Measurements from ENCODE around the gene DYSF.
A peak's percentile ranks its signal among the peaks of the same experiment; 100 is the strongest.

Gene DYSF

GRCh38 chr2:71504611-71505010, 51.2 kb downstream of the DYSF start:
- no peak for TF ChIP-seq EGR1 (IDR thresholded peaks at IDR 0.05)
- TF ChIP-seq TCF12 (IDR thresholded peaks at IDR 0.05; ENCODE audit: low read depth) = no peak
- TF ChIP-seq YY1 (IDR thresholded peaks at IDR 0.05; ENCODE audit: low read depth) = no peak
- TF ChIP-seq REST (IDR thresholded peaks at IDR 0.05; ENCODE audit: low read depth) = no peak
- TF ChIP-seq CREB1 (IDR thresholded peaks at IDR 0.05; ENCODE audit: low read depth) = no peak
- no peak for TF ChIP-seq TEAD4 (IDR thresholded peaks at IDR 0.05)
- TF ChIP-seq TAF1 (IDR thresholded peaks at IDR 0.05; ENCODE audit: low read depth) = no peak
- no peak for TF ChIP-seq NFIC (IDR thresholded peaks at IDR 0.05)
- TF ChIP-seq CEBPB (IDR thresholded peaks at IDR 0.05) = no peak
- no peak for TF ChIP-seq RAD21 (IDR thresholded peaks at IDR 0.05; ENCODE audit: low read depth)
- TF ChIP-seq EP300 (IDR thresholded peaks at IDR 0.05; ENCODE audit: borderline replicate concordance) = no peak
- TF ChIP-seq ZBTB7A (IDR thresholded peaks at IDR 0.05; ENCODE audit: low read depth) = no peak
- TF ChIP-seq FOXM1 (IDR thresholded peaks at IDR 0.05; ENCODE audit: borderline replicate concordance, low read depth) = no peak
- TF ChIP-seq USF1 (IDR thresholded peaks at IDR 0.05) = no peak
- TF ChIP-seq MAX (IDR thresholded peaks at IDR 0.05) = no peak

- TF ChIP-seq RAD21 (IDR thresholded peaks at IDR 0.05; ENCODE audit: low read depth) (no peak), NFIC (IDR thresholded peaks at IDR 0.05) (peak; percentile 52; the same call in 1 of the 2 replicates), TCF12 (IDR thresholded peaks at IDR 0.05; ENCODE audit: low read depth) (no peak)
These were observed 51.9 kb downstream of the DYSF start for GRCh38 chr2:71505086-71505769.

- TF ChIP-seq YY1 (IDR thresholded peaks at IDR 0.05; ENCODE audit: low read depth) = no peak
- no peak for TF ChIP-seq MAX (IDR thresholded peaks at IDR 0.05)
- TF ChIP-seq REST (IDR thresholded peaks at IDR 0.05; ENCODE audit: low read depth) = no peak
- TF ChIP-seq ZBTB7A (IDR thresholded peaks at IDR 0.05; ENCODE audit: low read depth) = no peak
- no peak for TF ChIP-seq USF1 (IDR thresholded peaks at IDR 0.05)
- no peak for TF ChIP-seq TEAD4 (IDR thresholded peaks at IDR 0.05)
- no peak for TF ChIP-seq RAD21 (IDR thresholded peaks at IDR 0.05; ENCODE audit: low read depth)
- TF ChIP-seq TAF1 (IDR thresholded peaks at IDR 0.05; ENCODE audit: low read depth) = no peak
- TF ChIP-seq FOXM1 (IDR thresholded peaks at IDR 0.05; ENCODE audit: borderline replicate concordance, low read depth) = no peak
- TF ChIP-seq CREB1 (IDR thresholded peaks at IDR 0.05; ENCODE audit: low read depth) = no peak
- no peak for TF ChIP-seq EP300 (IDR thresholded peaks at IDR 0.05; ENCODE audit: borderline replicate concordance)
- no peak for TF ChIP-seq EGR1 (IDR thresholded peaks at IDR 0.05)
- TF ChIP-seq CEBPB (IDR thresholded peaks at IDR 0.05) = no peak
- no peak for TF ChIP-seq TCF12 (IDR thresholded peaks at IDR 0.05; ENCODE audit: low read depth)
- no peak for TF ChIP-seq NFIC (IDR thresholded peaks at IDR 0.05)
These were observed 52.4 kb downstream of the DYSF start for GRCh38 chr2:71505770-71506140.

GRCh38 chr2:71506222-71507153, 53.1 kb downstream of the DYSF start:
- no peak for TF ChIP-seq MAX (IDR thresholded peaks at IDR 0.05)

- TF ChIP-seq CREB1 (IDR thresholded peaks at IDR 0.05; ENCODE audit: low read depth) (no peak), ZBTB7A (IDR thresholded peaks at IDR 0.05; ENCODE audit: low read depth) (no peak), USF1 (IDR thresholded peaks at IDR 0.05) (no peak), NFIC (IDR thresholded peaks at IDR 0.05) (no peak)
These were observed 54.1 kb downstream of the DYSF start for GRCh38 chr2:71507476-71507875.
